ENCODE results near the gene CFAP97D1.
"Not testable (repeated sequence)": the region's sequence is repeated elsewhere in the genome, so short reads cannot be mapped to it uniquely, and the experiment has no call there.

Gene CFAP97D1

DNA sequence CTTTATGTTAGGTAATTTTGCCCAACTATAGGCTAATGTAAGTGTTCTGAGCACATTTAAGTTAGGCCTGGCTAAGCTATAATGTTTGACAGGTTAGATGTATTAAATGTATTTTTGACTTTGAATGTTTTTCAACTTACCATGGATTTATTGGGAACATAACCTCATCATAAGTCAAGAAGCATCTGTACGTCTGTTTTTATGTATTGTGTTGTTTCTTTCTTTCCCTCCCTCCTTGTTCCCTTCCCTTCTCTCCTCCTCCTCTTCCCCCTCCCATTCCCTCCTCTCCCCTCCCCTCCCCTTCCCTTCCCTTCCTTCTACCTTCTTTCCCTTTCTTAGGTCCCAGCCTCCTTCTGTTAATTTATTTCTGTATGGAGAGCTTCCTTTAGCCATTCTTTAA, 9.2 kb downstream of the CFAP97D1 start:
- Histone ChIP-seq H3K36me3 (ENCODE audit: low read length) (no peaks in the 10 kb centered on the region), H3K4me3 (ENCODE audit: insufficient read depth, low read length, poor library complexity, severe bottlenecking) (no peak overlapping the region), H3K4me2 (ENCODE audit: low read depth, low read length, poor library complexity, severe bottlenecking) (no peak overlapping the region), H3K27me3 (ENCODE audit: low read length) (no peaks in the 10 kb centered on the region), H3K79me2 (ENCODE audit: insufficient read depth, low read length) (no peaks in the 10 kb centered on the region), H2AFZ (ENCODE audit: low read depth, low read length, severe bottlenecking) (no peak overlapping the region), H3K9me2 (replicated peaks; ENCODE audit: insufficient read depth, low read length) (no peaks in the 10 kb centered on the region), H3K9me3 (ENCODE audit: insufficient read depth, low read length) (no peaks in the 10 kb centered on the region), H4K20me1 (ENCODE audit: low read depth, low read length) (no peaks in the 10 kb centered on the region), H3K9ac (ENCODE audit: low read length) (no peak overlapping the region), H3K27ac (ENCODE audit: low read depth, low read length) (no peak overlapping the region), H3F3A (ENCODE audit: insufficient read depth) (no peaks in the 10 kb centered on the region)
- no peak for TF ChIP-seq EZH2phosphoT487 (conservative IDR thresholded peaks at IDR 0.05; ENCODE audit: low read length)
- TF ChIP-seq, protein P1, sequence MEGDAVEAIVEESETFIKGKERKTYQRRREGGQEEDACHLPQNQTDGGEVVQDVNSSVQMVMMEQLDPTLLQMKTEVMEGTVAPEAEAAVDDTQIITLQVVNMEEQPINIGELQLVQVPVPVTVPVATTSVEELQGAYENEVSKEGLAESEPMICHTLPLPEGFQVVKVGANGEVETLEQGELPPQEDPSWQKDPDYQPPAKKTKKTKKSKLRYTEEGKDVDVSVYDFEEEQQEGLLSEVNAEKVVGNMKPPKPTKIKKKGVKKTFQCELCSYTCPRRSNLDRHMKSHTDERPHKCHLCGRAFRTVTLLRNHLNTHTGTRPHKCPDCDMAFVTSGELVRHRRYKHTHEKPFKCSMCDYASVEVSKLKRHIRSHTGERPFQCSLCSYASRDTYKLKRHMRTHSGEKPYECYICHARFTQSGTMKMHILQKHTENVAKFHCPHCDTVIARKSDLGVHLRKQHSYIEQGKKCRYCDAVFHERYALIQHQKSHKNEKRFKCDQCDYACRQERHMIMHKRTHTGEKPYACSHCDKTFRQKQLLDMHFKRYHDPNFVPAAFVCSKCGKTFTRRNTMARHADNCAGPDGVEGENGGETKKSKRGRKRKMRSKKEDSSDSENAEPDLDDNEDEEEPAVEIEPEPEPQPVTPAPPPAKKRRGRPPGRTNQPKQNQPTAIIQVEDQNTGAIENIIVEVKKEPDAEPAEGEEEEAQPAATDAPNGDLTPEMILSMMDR (IDR thresholded peaks at IDR 0.05; ENCODE audit: insufficient read depth, low read length, poor library complexity, severe bottlenecking) = no peak

- no peak overlapping the region for H3K4me3 ChIP-seq (ENCODE audit: insufficient read depth, low read length, poor library complexity, severe bottlenecking)
- H3K4me2 ChIP-seq (ENCODE audit: low read depth, low read length, poor library complexity, severe bottlenecking) = no peak overlapping the region
- TF ChIP-seq, protein P1 (IDR thresholded peaks at IDR 0.05; ENCODE audit: insufficient read depth, low read length, poor library complexity, severe bottlenecking) = no peak
- no peak for TF ChIP-seq EZH2phosphoT487 (conservative IDR thresholded peaks at IDR 0.05; ENCODE audit: low read length)
- H3K27ac ChIP-seq (ENCODE audit: low read depth, low read length) = no peak overlapping the region
- H3K27me3 ChIP-seq (ENCODE audit: low read length) = no peaks in the 10 kb centered on the region
- no peaks in the 10 kb centered on the region for H3K9me2 ChIP-seq (replicated peaks; ENCODE audit: insufficient read depth, low read length)
- no peaks in the 10 kb centered on the region for H3K36me3 ChIP-seq (ENCODE audit: low read length)
- no peaks in the 10 kb centered on the region for H3K79me2 ChIP-seq (ENCODE audit: insufficient read depth, low read length)
- H3K9me3 ChIP-seq (ENCODE audit: insufficient read depth, low read length) = no peaks in the 10 kb centered on the region
- H2AFZ ChIP-seq (ENCODE audit: low read depth, low read length, severe bottlenecking) = no peak overlapping the region
- H3F3A ChIP-seq (ENCODE audit: insufficient read depth) = no peaks in the 10 kb centered on the region
- no peak overlapping the region for H3K9ac ChIP-seq (ENCODE audit: low read length)
- H4K20me1 ChIP-seq (ENCODE audit: low read depth, low read length) = no peaks in the 10 kb centered on the region
These were observed 10.2 kb downstream of the CFAP97D1 start for GRCh38 chr17:43790311-43790940.

GRCh38 chr17:43791589-43791988, 11.4 kb downstream of the CFAP97D1 start:
- Histone ChIP-seq H3K4me2 (ENCODE audit: low read depth, low read length, poor library complexity, severe bottlenecking) (no peak overlapping the region), H3K27ac (ENCODE audit: low read depth, low read length) (no peak overlapping the region), H3K9ac (ENCODE audit: low read length) (no peak overlapping the region), H3K27me3 (ENCODE audit: low read length) (no peaks in the 10 kb centered on the region), H4K20me1 (ENCODE audit: low read depth, low read length) (no peaks in the 10 kb centered on the region), H3K4me3 (ENCODE audit: insufficient read depth, low read length, poor library complexity, severe bottlenecking) (no peak overlapping the region), H3K9me3 (ENCODE audit: insufficient read depth, low read length) (no peaks in the 10 kb centered on the region), H3K9me2 (replicated peaks; ENCODE audit: insufficient read depth, low read length) (no peaks in the 10 kb centered on the region), H3F3A (ENCODE audit: insufficient read depth) (no peaks in the 10 kb centered on the region), H3K79me2 (ENCODE audit: insufficient read depth, low read length) (no peaks in the 10 kb centered on the region), H3K36me3 (ENCODE audit: low read length) (no peaks in the 10 kb centered on the region), H2AFZ (ENCODE audit: low read depth, low read length, severe bottlenecking) (no peak overlapping the region)
- TF ChIP-seq, protein P1 (IDR thresholded peaks at IDR 0.05; ENCODE audit: insufficient read depth, low read length, poor library complexity, severe bottlenecking) = no peak
- no peak for TF ChIP-seq EZH2phosphoT487 (conservative IDR thresholded peaks at IDR 0.05; ENCODE audit: low read length)

- H3K79me2 ChIP-seq (ENCODE audit: insufficient read depth, low read length); H3F3A ChIP-seq (ENCODE audit: insufficient read depth); H3K36me3 ChIP-seq (ENCODE audit: low read length); H3K9me3 ChIP-seq (ENCODE audit: insufficient read depth, low read length); H2AFZ ChIP-seq (ENCODE audit: low read depth, low read length, severe bottlenecking); H3K9me2 ChIP-seq (replicated peaks; ENCODE audit: insufficient read depth, low read length); H3K4me3 ChIP-seq (ENCODE audit: insufficient read depth, low read length, poor library complexity, severe bottlenecking); H3K4me2 ChIP-seq (ENCODE audit: low read depth, low read length, poor library complexity, severe bottlenecking); H4K20me1 ChIP-seq (ENCODE audit: low read depth, low read length); H3K27me3 ChIP-seq (ENCODE audit: low read length); H3K27ac ChIP-seq (ENCODE audit: low read depth, low read length); H3K9ac ChIP-seq (ENCODE audit: low read length): not testable (repeated sequence)
These were observed 12.4 kb downstream of the CFAP97D1 start for GRCh38 chr17:43792668-43793067.

GRCh38 chr17:43798024-43798423, 17.8 kb downstream of the CFAP97D1 start:
- not testable (repeated sequence) for H3K4me3 ChIP-seq (ENCODE audit: insufficient read depth, low read length, poor library complexity, severe bottlenecking); H3K27ac ChIP-seq (ENCODE audit: low read depth, low read length); H3K27me3 ChIP-seq (ENCODE audit: low read length); H2AFZ ChIP-seq (ENCODE audit: low read depth, low read length, severe bottlenecking); H3K9ac ChIP-seq (ENCODE audit: low read length); H3F3A ChIP-seq (ENCODE audit: insufficient read depth); H3K79me2 ChIP-seq (ENCODE audit: insufficient read depth, low read length); H3K9me2 ChIP-seq (replicated peaks; ENCODE audit: insufficient read depth, low read length); H4K20me1 ChIP-seq (ENCODE audit: low read depth, low read length); H3K4me2 ChIP-seq (ENCODE audit: low read depth, low read length, poor library complexity, severe bottlenecking); H3K9me3 ChIP-seq (ENCODE audit: insufficient read depth, low read length); H3K36me3 ChIP-seq (ENCODE audit: low read length)
